GM19193 (cell line): Measurements from ENCODE around the gene ATP1B3.

Experiments
- POLR2A ChIP-seq: IDR thresholded peaks from 4 replicates; pipeline ENCODE4 v1.6.1; 2011; ENCODE audit not compliant: insufficient read depth, insufficient read length; ENCODE audit errors: extremely low read depth

The ATP1B3 gene

GRCh38 chr3:141949399-141949798 lies 73.0 kb downstream of the ATP1B3 start:
- no peak for TF ChIP-seq POLR2A

- no peak for TF ChIP-seq POLR2A
Observed at GRCh38 chr3:141949972-141950371, 73.5 kb downstream of the ATP1B3 start.

- TF ChIP-seq POLR2A = no peak
Observed at GRCh38 chr3:141950572-141951493, 74.4 kb downstream of the ATP1B3 start.

GRCh38 chr3:141952611-141953010 lies 76.2 kb downstream of the ATP1B3 start:
- no peak for TF ChIP-seq POLR2A

GRCh38 chr3:141955175-141955574 lies 78.7 kb downstream of the ATP1B3 start:
- TF ChIP-seq POLR2A = no peak

- no peak for TF ChIP-seq POLR2A
Observed at GRCh38 chr3:141959589-141960554, 83.4 kb downstream of the ATP1B3 start.

- no peak for TF ChIP-seq POLR2A
Observed at GRCh38 chr3:141960731-141961130, 84.3 kb downstream of the ATP1B3 start.

GRCh38 chr3:141963301-141963700 lies 86.9 kb downstream of the ATP1B3 start:
- no peak for TF ChIP-seq POLR2A

- no peak for TF ChIP-seq POLR2A
Observed at GRCh38 chr3:141965471-141965870, 89.0 kb downstream of the ATP1B3 start.

GRCh38 chr3:141969711-141970110 lies 93.3 kb downstream of the ATP1B3 start:
- TF ChIP-seq POLR2A = no peak

- TF ChIP-seq POLR2A = no peak
Observed at GRCh38 chr3:141971571-141971970, 95.1 kb downstream of the ATP1B3 start.

GRCh38 chr3:141972399-141972798 lies 96.0 kb downstream of the ATP1B3 start:
- TF ChIP-seq POLR2A = no peak
